Neural cell (in vitro differentiated cells): ENCODE data around the gene LSM14B. TPM values are rescaled to one million over a fixed set of nuclear protein-coding genes. Genes with fewer than 3 reads are reported as not detected.
"Not testable (repeated sequence)": the region's sequence is repeated elsewhere in the genome, so short reads cannot be mapped to it uniquely, and the experiment has no call there.

Experiments used
- H2AFZ ChIP-seq: fragments of 200-600, 300-800 bp; sonication (generic), shearing (Covaris generic); 2 replicates; pipeline ENCODE4 v1.6.0; 2014; ENCODE audit warnings: low read depth, mild to moderate bottlenecking, antibody characterized with exemption, low read length, moderate library complexity
- H3F3A ChIP-seq: fragments of 200-600 bp; shearing (Covaris generic); 2 replicates; pipeline ENCODE4 v1.6.1; 2016; ENCODE audit warnings: mild to moderate bottlenecking, moderate library complexity, mixed read lengths, antibody characterized with exemption, low read length; ENCODE audit not compliant: insufficient read depth, poor library complexity, severe bottlenecking
- H3K27ac ChIP-seq: fragments of 200-600, 300-800 bp; sonication (generic), shearing (Covaris generic); 2 replicates; pipeline ENCODE4 v1.5.1; 2014; ENCODE audit warnings: mild to moderate bottlenecking, low read length, moderate library complexity
- H3K27me3 ChIP-seq: fragments of 300-800, 200-600 bp; sonication (generic), shearing (Covaris generic); 2 replicates; pipeline ENCODE4 v1.6.0; 2014; ENCODE audit warnings: mild to moderate bottlenecking, low read depth, low read length, moderate library complexity; ENCODE audit not compliant: insufficient read depth
- H3K36me3 ChIP-seq: fragments of 300-800, 200-600 bp; sonication (generic), shearing (Covaris generic); 2 replicates; pipeline ENCODE4 v1.5.1; 2014; ENCODE audit warnings: mild to moderate bottlenecking, antibody characterized with exemption, low read length, moderate library complexity; ENCODE audit not compliant: insufficient read depth
- H3K4me2 ChIP-seq: fragments of 300-800, 200-600 bp; sonication (generic), shearing (Covaris generic); 2 replicates; pipeline ENCODE4 v1.6.0; 2014; ENCODE audit warnings: mild to moderate bottlenecking, low read length
- H3K4me3 ChIP-seq: fragments of 300-800, 200-600 bp; sonication (generic), shearing (Covaris generic); 2 replicates; pipeline ENCODE4 v1.5.1; 2014; ENCODE audit warnings: mild to moderate bottlenecking, low read length, moderate library complexity
- H3K79me2 ChIP-seq: fragments of 200-600 bp; shearing (Covaris generic); replicated peaks from 2 replicates; pipeline ENCODE4 v1.6.0; 2014; ENCODE audit warnings: mild to moderate bottlenecking, low read length, moderate library complexity; ENCODE audit not compliant: insufficient read depth
- H3K9ac ChIP-seq: fragments of 300-800, 200-600 bp; sonication (generic), shearing (Covaris generic); 2 replicates; pipeline ENCODE4 v1.6.1; 2016; ENCODE audit warnings: mild to moderate bottlenecking, low read length, mixed read lengths
- H3K9me2 ChIP-seq: fragments of 200-600 bp; shearing (Covaris generic); 2 replicates; pipeline ENCODE4 v1.6.1; 2016; ENCODE audit warnings: mild to moderate bottlenecking, low read length, mixed read lengths; ENCODE audit not compliant: insufficient read depth
- H3K9me3 ChIP-seq: fragments of 200-600, 300-800 bp; sonication (generic), shearing (Covaris generic); 2 replicates; pipeline ENCODE4 v1.6.1; 2016; ENCODE audit warnings: mild to moderate bottlenecking, mixed run types, low read length, moderate library complexity, mixed read lengths
- H4K20me1 ChIP-seq: fragments of 200-600 bp; shearing (Covaris generic); 2 replicates; pipeline ENCODE4 v1.6.1; 2016; ENCODE audit warnings: mild to moderate bottlenecking, mixed run types; ENCODE audit not compliant: insufficient read depth
- CTCF ChIP-seq: fragments of 450-650 bp; IDR thresholded peaks from 2 replicates; pipeline ENCODE4 v1.5.1; 2014; ENCODE audit warnings: antibody characterized with exemption, mild to moderate bottlenecking, moderate library complexity; ENCODE audit not compliant: poor library complexity, severe bottlenecking
- EZH2 ChIP-seq: fragments of 200-600, 300-800 bp; shearing (Covaris generic), sonication (generic); IDR thresholded peaks from 2 replicates; pipeline ENCODE4 v1.6.1; 2014; ENCODE audit warnings: antibody characterized with exemption, low read length, borderline replicate concordance, mild to moderate bottlenecking; ENCODE audit not compliant: insufficient read depth, poor library complexity, severe bottlenecking
- MXI1 ChIP-seq: fragments of 450-650 bp; conservative IDR thresholded peaks from 2 replicates; pipeline ENCODE4 v1.6.1; 2014; ENCODE audit warnings: antibody characterized with exemption, mild to moderate bottlenecking; ENCODE audit not compliant: poor library complexity, severe bottlenecking
- RAD21 ChIP-seq: fragments of 450-650 bp; conservative IDR thresholded peaks from 2 replicates; pipeline ENCODE4 v1.6.1; 2014; ENCODE audit warnings: antibody characterized with exemption, mild to moderate bottlenecking, moderate library complexity
- REST ChIP-seq: IDR thresholded peaks from 2 replicates; pipeline ENCODE4 v1.6.1; 2012; ENCODE audit warnings: borderline replicate concordance
- SMC3 ChIP-seq: fragments of 450-650 bp; conservative IDR thresholded peaks from 2 replicates; pipeline ENCODE4 v1.6.1; 2014; ENCODE audit warnings: antibody characterized with exemption, mild to moderate bottlenecking, moderate library complexity; ENCODE audit not compliant: poor library complexity
- TAF1 ChIP-seq: IDR thresholded peaks from 2 replicates; pipeline ENCODE4 v1.6.1; 2012; ENCODE audit warnings: low read depth
- polyA plus RNA-seq: library from polyadenylated mRNA; depleted of rRNA; stranded (reverse); fragments of >200 nt; gene quantifications from 2 replicates; pipeline ENCODE4 v1.2.3, GENCODE V29; 2014

Gene LSM14B
- polyA plus RNA-seq, 1 donor from 2014 or later: 213 TPM

GRCh38 chr20:62112368-62112767, 9.9 kb upstream of the LSM14B start:
- Histone ChIP-seq H4K20me1 (no peaks in the 10 kb centered on the region), H3K27ac (no peak overlapping the region), H2AFZ (no peak overlapping the region), H3K27me3 (no peaks in the 10 kb centered on the region), H3K9me3 (peaks cover 7% of the 10 kb centered on the region), H3K9me2 (no peaks in the 10 kb centered on the region), H3K79me2 (no peaks in the 10 kb centered on the region), H3K36me3 (no peaks in the 10 kb centered on the region), H3F3A (no peaks in the 10 kb centered on the region), H3K4me2 (no peak overlapping the region), H3K4me3 (no peak overlapping the region), H3K9ac (no peak overlapping the region)
- no peak for TF ChIP-seq MXI1
- no peak for TF ChIP-seq TAF1
- TF ChIP-seq CTCF: no peak
- TF ChIP-seq SMC3: no peak
- no peak for TF ChIP-seq REST
- no peak for TF ChIP-seq EZH2

- Histone ChIP-seq H3K27me3 (no peaks in the 10 kb centered on the region), H3K36me3 (no peaks in the 10 kb centered on the region), H3K79me2 (no peaks in the 10 kb centered on the region), H3F3A (no peaks in the 10 kb centered on the region), H3K4me3 (no peak overlapping the region), H3K9me3 (no peaks in the 10 kb centered on the region), H3K4me2 (no peak overlapping the region), H4K20me1 (no peaks in the 10 kb centered on the region), H3K9me2 (no peaks in the 10 kb centered on the region), H3K27ac (no peak overlapping the region), H2AFZ (no peak overlapping the region), H3K9ac (no peak overlapping the region)
- TF ChIP-seq RAD21: no peak
- TF ChIP-seq TAF1: no peak
- TF ChIP-seq MXI1: no peak
These were observed 7.4 kb upstream of the LSM14B start for GRCh38 chr20:62114894-62115293.

- not testable (repeated sequence) for H3K27me3 ChIP-seq, H3K9me2 ChIP-seq
These were observed 6.4 kb upstream of the LSM14B start for GRCh38 chr20:62115800-62116407.

More at GRCh38 chr20:62115800-62116407, 6.4 kb upstream of the LSM14B start:
- H3K9me3 ChIP-seq, H3K9ac ChIP-seq, H3K4me2 ChIP-seq, H3K4me3 ChIP-seq, H4K20me1 ChIP-seq, H2AFZ ChIP-seq, H3K27ac ChIP-seq, H3F3A ChIP-seq, H3K36me3 ChIP-seq, H3K79me2 ChIP-seq: not testable (repeated sequence)
